ENCODE data around the gene RABGEF1. TPM values are rescaled to one million over a fixed set of nuclear protein-coding genes. Genes with fewer than 3 reads are reported as not detected.
A peak's percentile ranks its signal among the peaks of the same experiment; 100 is the strongest.

Gene RABGEF1
- total and polyA plus RNA-seq, 9 of the 15 experiments (the other 6 are each of a cell fraction or from before 2014, with no cell fraction given): 7.0 to 29.3 (median 20.5) TPM

GRCh38 chr7:66740980-66741709 lies 612 bp downstream of the RABGEF1 start (continued):
- TF ChIP-seq ZFX (CRISPR knock-in tag; IDR thresholded peaks at IDR 0.05): peak; percentile 67
- TF ChIP-seq PKNOX1 (IDR thresholded peaks at IDR 0.05): peak; percentile 60
- TF ChIP-seq CBX3 (IDR thresholded peaks at IDR 0.05; ENCODE audit: borderline replicate concordance in 1 of 2, low read length in 2 of 2): 0 out of 3 replicates have a peak, but pooled peaks of 1 of the 2 experiments have one; percentile 9
- peak; percentile 35 to 47 for TF ChIP-seq RAD21 (CRISPR knock-in tag; conservative IDR thresholded peaks at IDR 0.05 in 1 of 2, IDR thresholded peaks at IDR 0.05 in 1 of 2)
- peak in 1 of 2 experiments; percentile 35; a peak in 1 of 4 replicates for TF ChIP-seq MLLT1 (IDR thresholded peaks at IDR 0.05)
- TF ChIP-seq ATF7 (IDR thresholded peaks at IDR 0.05): peak; percentile 25; the same call in 1 of the 2 replicates
- 0 out of 2 replicates have a peak, but pooled peaks have one; percentile 1 for TF ChIP-seq ZBTB1 (CRISPR knock-in tag; IDR thresholded peaks at IDR 0.05; ENCODE audit: borderline replicate concordance, low read depth)
- TF ChIP-seq NONO (IDR thresholded peaks at IDR 0.05; ENCODE audit: low read depth in 2 of 2, low read length in 1 of 2): 0 out of 4 replicates have a peak, but pooled peaks of 1 of the 2 experiments have one; percentile 49
- 0 out of 2 replicates have a peak, but pooled peaks have one; percentile 85 for TF ChIP-seq AFF4 (CRISPR knock-in tag; IDR thresholded peaks at IDR 0.05)
- TF ChIP-seq CREM (IDR thresholded peaks at IDR 0.05; ENCODE audit: low read depth): peak; percentile 63
- peak; percentile 94 for TF ChIP-seq NCOA6 (IDR thresholded peaks at IDR 0.05)
- peak; percentile 26 for TF ChIP-seq NFYB (IDR thresholded peaks at IDR 0.05; ENCODE audit: extremely low read depth, insufficient read length)
- TF ChIP-seq ZNF232 (CRISPR knock-in tag; IDR thresholded peaks at IDR 0.05): 0 out of 2 replicates have a peak, but pooled peaks have one; percentile 56
- 0 out of 2 replicates have a peak, but pooled peaks have one; percentile 11 for TF ChIP-seq SP1 (CRISPR knock-in tag; IDR thresholded peaks at IDR 0.05)
- 0 out of 4 replicates have a peak, but pooled peaks of 1 of the 2 experiments have one; percentile 28 for TF ChIP-seq SIN3A (IDR thresholded peaks at IDR 0.05; ENCODE audit: borderline replicate concordance in 2 of 2, control insufficient read depth in 1 of 2, low read depth in 2 of 2, low read length in 2 of 2)
- peak; percentile 9; the same call in 1 of the 2 replicates for TF ChIP-seq ILF3 (IDR thresholded peaks at IDR 0.05; ENCODE audit: borderline replicate concordance)
- TF ChIP-seq CTCF (IDR thresholded peaks at IDR 0.05 in 2 of 3, conservative IDR thresholded peaks at IDR 0.05 in 1 of 3; ENCODE audit: insufficient read depth in 2 of 3, low read depth in 1 of 3, low read length in 3 of 3): peak; percentile 32 to 46 (median 43); a peak in 5 of 6 replicates
